Measurements from ENCODE around the gene SZT2.

SZT2 gene

DNA sequence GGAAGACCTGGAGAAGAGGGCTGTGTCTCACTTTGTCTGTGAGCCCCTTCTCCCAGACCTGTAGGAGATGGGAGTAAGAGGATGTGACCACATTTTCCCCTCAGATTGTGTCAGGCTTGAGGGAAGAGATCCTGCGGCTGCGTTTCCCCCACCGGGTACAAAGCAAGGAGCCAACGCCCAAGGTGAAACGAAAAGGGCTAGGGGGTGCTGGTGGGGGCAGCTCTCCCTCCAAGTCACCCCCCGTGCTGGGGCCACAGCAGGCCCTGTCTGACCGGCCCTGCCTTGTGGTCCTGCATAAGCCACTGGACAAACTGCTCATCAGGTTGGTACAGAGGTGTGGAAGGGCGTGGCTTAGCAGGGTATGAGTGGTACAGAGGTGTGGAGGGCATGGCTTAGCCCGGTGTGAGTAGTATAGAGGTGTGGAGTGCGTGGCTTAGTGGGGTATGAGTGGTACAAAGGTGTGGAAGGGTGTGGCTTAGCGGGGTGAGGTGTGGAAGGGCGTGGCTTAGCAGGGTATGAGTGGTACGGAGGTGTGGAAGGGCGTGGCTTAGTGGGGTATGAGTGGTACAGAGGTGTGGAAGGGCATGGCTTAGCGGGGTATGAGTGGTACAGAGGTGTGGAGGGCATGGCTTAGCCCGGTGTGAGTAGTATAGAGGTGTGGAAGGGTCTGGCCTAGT, 33.4 kb downstream of the SZT2 start:
- no peak for DNase-seq

DNA sequence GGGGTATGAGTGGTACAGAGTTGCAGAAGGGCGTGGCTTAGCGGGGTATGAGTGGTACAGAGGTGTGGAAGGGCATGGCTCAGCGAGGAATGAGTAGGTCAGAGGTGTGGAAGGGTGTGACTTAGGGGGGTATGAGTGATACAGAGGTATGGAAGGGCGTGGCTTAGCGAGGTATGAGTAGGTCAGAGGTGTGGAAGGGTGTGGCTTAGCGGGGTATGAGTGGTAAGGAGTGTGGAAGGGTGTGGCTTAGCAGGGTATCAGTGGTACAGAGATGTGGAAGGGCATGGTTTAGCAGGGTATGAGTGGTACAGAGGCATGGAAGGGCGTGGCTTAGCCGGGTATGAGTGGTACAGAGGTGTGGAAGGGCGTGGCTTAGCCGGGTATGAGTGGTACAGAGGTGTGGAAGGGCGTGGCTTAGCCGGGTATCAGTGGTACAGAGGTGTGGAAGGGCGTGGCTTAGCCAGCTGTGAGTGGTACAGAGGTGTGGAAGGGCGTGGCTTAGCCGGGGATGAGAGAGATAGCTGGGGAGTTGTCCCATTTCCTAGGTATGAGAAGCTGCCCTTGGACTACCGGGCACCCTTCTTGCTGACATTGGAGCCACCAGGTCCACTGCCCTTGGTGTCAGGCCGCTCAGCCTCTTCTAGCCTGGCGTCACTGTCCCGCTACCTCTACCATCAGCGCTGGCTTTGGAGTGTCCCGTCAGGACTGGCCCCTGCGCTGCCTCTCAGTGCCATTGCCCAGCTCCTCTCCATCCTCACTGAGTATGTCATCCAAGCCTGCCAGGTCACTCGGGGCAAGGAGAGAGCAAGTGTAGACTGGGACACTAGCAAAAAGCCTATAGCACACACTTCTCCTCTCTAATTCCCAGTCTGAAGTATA, 34.2 kb downstream of the SZT2 start:
- DNase-seq = no peak

DNA sequence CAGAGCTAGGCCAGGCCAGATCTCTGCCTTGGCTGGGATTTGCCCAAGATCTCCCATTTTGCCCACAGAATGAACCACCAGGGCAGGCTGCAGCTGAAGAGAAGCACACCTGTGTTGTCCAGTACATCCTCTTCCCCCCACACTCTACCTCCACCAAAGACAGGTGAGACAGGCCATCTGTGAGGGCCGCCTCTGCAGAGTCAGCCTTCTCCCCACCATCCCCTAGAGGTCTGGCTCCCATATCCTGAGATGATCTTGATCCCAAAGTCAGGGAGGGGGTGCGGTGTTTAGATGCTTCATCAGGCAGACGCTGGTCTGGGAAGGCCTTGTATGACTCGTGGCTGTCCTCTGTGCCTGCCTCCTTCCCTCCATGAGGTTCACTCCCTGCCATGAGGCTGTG, 35.3 kb downstream of the SZT2 start:
- no peak for DNase-seq

DNA sequence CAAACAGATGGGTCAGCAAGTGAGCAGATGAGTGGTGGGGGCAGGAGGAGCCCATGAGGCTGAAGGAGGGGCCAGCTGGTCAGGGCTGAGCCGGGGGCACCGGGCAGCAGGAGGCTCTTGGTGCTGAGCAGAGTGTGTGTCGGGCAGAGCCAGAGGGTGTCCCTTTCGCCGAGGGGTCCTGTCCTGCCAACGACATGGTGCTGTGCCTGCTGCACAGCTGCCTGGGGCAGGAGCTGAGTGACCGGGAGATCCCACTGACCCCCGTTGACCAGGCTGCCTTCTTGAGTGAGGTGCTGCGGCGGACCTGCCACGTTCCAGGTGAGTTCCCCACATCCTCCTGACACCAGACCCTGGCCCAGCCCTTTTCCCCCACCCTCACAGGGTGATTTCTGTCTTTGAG, 36.5 kb downstream of the SZT2 start:
- no peak for DNase-seq

DNA sequence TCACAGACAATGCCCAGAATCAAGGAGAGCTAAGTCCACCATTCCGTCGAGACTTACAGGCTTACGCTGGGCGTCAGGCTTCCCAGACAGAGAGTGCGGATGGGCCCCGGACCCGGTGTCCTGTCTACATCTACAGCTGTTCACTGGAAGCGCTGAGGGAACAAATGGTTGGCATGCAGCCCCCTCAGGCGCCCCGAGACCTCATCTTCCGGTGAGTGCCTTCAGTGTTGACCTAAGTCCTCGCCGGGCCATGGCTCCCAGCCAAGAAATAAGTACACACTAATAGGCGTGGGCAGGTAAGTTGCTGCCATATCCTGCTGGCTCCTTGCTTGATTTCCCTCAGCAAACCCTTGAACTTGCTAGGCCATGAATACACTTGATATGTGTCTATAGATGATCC, 37.8 kb downstream of the SZT2 start:
- DNase-seq = no peak

DNA sequence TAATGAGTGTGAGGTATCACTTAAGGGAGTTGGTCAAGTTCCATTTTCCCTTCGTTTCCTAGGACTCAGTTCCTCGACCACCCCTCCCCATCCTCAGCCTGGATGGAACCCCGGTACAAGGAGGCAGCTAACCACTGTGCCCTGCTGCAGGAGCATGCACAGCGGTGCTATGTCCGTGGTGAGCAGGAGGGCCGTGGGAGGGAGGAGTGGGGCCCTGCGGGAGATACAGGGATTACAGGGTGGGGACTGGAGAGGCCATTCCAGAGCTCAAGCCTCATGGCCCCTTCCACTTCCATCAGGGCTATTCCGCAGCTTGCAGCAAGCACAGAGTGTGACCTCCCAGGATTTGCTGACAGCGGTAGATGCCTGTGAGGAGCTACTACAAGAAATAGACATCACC, 38.2 kb downstream of the SZT2 start:
- DNase-seq = no peak

DNA sequence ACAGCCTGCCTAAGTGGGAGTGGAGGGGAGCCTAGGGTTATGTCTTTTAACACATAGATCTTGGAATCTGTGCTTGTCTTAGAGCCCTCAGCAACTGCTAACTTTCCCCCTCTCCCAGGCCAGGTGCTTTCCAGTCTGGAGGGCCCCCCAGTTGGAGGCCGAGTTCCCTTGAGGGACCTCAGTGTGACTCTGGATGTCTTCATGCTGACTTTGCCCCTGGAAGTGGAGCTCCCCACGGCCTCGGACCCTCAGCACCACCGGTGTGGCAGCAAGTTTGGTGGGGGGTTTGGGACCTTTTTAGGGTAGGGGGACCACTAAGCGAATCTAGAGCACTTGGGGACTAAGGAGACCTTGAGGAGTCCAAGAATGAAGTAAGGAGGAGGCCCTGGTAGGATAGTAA, 41.1 kb downstream of the SZT2 start:
- no peak for DNase-seq

DNA sequence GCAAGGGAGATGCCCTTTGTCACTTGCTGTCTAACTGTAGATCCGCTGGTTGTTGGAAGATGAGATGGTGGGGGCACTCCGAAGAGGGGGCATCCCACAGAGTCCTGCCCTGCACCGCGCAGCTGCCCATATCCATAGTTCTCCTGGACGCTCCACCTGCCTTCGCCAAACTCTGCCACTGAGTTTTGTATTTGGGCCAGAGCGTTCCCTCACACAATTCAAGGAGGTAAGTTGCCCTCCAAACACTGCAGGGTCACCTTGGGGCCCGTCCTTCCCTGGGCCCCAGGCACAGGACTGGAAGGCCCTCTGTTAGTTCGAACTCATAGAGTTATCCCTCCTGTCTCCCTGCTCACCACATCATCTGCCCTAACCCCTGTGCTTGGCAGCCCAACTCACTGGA, 42.0 kb downstream of the SZT2 start:
- no peak for DNase-seq

DNA sequence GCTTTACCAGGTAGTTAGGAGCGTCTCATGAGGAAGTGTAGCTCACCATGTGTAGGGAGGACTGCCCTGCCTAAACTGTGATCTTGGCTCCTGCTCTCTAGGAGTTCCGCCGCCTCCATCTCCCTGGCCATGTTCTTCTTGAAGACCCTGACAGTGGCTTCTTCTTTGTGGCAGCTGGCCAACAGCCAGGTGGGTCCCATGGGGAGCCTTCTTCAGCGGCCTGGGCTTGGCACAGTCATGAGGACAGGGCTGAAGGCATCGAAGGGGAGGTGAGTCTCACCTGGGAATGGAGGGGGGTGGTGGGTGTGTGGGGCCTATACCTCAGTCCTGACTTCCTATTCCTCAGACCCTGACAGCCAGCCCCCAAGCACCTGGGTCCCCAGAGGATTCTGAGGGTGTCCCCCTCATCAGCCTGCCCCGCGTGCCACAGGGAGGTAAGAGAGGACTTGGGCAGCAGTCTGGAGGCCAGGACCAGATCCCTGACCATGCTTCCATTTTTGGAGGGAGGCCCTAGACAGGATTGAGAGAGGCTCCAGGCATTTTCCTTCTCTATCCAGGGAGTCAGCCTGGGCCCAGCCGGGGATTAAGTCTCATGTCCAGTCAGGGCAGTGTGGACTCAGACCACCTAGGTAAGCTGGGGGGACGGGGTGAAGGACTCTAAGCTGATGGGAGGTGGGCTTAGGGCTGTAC, 42.6 kb downstream of the SZT2 start:
- DNase-seq = no peak

DNA sequence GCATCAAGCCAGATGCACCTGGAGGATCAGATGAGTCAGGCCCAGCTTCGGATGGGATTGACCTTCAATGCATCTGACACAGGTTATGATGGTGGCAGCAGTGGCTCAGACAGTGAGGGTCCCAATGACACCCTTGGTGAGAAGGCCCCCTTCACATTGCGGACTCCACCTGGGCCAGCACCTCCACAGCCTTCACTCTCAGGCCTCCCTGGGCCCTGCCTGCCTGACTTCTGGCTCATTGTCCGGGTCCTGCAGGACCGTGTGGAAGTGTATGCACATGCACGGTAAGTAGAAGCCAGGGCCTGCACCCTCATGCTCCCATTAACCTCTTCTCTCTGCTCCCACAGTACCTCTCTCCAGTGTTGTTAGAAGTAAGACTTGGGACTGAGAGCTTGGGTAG, 43.2 kb downstream of the SZT2 start:
- no peak for DNase-seq

DNA sequence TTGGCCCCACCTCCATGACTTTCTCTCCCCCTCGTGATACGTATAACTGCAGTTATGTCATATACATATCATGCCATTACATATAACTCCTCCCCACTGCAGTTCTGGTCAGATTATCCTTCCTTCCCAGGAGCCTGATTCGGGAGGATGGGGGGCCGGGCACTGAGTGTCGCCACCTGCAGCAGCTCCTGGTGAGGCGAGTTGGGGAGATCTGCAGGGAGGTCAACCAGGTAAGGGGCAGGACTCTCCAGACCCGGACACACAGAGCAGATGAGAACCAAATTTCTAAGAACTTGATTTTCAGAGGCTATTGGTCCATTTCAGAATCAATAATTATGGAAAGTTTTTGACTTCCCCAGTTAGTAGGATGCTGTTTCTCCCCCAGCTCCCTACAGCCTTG, 44.6 kb downstream of the SZT2 start:
- DNase-seq = no peak

DNA sequence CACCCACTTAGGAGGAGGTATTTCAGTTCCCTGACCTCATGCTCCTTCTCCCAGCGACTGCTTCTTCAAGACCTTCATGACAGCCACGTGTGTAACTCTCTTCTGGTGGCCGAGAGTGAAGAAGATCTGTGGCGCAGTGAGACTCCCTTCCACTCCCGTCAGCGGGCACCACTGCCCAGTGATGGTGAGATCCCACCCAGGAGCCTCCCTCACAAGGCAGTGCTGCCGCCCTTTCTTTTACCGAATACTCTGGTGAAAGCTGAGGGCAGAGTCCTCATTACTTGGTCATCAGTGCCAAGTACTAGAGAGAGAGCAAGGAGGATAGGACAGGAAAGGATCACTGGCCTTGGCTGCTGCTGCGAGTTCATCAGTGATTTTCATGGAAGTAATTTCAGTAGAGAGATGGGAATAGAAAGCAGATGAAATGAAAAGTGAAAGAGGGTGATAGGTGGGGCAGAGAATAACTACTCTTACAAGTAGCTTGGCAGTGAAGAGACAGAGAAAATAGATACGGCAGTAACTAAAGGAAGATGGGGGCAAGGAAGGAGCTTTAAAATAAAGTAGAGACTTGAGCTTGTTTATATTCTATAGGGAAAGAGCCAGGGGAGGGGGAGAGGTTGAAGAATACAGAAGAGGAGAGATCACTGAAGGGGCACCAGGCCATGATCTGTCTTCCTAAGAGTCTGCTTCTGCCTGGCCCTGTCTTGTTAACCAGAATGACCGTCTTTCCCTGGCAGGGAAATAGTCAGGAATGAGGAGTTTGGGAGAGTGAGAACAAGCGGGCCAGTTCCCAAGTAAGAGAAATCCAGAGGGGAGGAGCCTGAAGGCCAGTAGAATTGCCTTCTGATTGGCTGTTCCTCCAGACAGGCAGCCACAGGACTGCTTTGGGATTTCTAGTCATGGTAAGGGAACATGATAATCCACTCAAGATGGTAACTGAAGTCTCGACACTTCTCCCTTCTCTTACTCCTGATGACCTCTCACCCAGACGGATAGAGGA, 45.7 kb downstream of the SZT2 start:
- DNase-seq = peak in 4 of 51 donors; percentile 7 to 20 (median 10)

DNA sequence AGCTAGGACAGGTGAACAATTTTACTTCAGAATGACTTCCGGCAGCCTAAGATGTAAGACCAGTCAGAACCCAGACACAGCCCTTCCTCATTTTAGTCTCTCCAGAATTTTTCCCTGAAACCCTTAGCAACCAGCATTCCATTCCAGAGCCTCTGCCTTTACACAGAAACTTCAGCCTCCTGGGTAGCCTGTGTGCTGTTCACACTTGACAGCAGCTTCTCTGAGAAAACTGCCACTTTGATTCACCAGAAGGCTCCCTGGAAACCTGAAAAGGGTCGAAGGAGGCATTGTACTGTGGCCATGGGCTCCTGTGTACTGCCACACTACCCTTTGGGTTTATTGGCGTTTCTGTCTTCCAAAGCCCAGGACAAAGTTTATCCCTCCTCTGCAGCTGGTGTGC, 46.7 kb downstream of the SZT2 start:
- no peak for DNase-seq

DNA sequence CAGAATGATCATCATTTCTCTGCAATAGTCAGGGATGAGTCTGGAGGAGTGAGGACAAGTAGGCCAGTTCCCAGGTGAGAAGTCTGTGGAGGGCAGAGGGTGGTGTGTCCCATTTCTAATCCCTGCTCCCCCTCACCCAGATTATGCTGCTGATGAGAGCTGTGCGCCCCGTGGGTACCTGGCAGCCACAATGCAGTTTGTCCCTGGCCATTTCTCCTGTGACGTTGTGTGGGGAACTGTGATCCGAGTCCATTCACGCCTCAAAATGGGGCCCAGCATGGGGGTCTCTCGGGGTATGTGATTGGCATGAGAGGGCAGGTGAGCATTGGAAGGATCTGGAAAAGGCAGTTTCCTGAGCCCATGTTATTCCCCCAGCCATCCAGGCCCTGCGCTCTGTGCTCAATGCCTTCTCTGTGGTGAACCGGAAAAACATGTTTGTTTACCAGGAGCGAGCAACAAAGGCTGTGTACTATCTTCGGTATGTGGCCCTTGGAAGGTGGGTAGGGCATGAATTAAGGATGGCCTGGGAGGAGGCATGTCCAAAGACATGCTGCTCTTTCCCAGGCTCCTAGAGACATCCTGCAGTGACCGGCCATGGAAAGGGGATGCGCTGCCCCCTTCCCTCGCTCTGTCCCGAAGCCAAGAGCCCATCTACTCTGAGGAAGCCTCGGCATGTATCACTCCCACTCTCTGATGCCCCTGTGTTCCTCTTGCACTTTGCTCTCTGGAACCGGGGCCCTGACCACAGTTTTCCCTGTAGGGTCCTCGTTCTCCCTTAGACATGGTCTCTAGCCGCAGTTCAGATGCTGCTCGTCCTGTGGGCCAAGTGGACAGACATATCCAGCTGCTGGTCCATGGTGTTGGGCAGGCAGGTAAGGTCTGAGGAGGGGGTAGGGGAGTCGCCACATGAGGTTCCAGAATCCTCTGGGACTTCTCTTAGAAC, 47.6 kb downstream of the SZT2 start:
- DNase-seq = no peak

DNA sequence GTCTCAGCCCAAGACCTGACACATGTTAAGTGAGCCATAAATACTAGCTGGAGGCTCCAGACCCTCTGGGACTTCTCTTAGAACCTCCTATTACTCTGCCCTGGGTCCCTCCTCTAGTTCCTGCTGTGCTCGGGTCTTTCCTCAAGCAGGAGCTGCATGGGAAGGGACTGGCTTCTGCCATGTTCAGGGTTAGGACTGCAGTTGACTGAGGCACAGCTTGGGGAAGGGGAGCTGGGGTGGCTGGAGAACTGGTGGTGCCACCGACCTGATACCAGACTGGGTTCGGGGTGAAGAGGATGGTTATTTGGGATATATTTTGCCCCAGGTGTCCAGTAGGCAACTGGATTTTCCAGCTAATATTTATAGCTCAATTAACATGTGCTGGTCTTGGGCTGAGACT, 48.3 kb downstream of the SZT2 start:
- no peak for DNase-seq

DNA sequence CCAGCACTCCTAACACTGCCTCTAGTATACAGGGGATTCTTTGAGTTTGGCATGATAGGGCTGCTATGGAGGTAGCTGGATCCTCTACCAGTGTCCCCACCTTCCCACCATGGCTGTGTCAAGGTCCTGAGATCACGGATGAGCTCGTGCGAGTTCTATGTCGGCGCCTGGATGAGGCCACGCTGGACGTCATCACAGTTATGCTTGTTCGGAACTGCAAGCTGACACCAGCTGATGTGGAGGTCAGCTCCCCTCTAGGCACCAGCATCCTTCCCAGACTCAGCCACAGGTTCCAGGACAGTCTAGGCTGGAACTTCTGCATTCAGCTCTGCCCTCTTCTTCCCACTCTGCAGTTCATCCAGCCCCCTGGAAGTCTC, 48.9 kb downstream of the SZT2 start:
- DNase-seq = no peak

DNA sequence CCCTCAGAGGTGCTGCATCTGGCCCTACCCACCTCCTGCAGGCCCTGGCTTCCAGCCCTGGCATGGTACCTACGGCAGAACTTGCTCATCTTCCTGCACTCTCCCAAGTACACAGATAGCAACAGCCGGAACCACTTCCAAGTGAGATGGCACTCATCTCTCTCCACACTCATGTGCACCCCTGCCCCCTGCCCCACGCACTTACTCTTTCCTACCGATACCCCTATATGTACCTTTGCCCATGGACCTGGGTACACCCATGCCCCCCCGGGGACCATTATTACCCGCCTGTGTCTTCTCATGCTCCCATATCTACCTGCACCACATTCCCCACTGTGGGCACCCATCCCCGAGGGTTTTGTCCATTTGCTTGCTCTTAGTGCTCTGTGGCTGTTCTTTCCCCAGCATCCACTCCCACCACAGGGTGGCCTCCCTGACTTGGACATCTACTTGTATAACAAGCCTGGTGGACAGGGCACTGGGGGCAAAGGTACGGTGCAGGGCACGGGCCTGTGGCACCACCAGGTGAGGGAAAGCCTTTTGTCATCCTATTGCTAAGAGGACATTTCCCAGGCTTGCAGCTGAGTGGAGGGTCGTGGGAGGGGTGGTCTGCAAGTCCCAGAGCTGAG, 49.4 kb downstream of the SZT2 start:
- DNase-seq = no peak

DNA sequence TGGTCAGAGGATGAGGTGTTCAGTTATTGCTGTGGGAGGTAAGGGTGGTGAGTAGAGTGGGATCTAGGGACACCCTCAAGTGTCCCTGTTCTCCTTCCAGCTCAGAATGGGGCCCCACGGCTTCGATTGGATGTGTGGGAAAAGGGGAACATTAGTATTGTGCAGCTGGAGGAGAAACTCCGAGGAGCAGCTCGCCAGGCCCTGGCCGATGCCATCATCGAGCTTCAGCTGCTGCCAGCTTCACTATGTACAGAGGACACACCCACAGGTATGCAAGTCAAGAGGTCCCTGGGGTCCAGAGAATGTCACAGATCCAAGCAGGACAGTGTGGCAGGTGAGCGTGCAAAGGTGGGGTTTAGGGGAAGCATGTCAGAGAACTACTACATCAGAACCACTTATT, 50.1 kb downstream of the SZT2 start:
- no peak for DNase-seq

DNA sequence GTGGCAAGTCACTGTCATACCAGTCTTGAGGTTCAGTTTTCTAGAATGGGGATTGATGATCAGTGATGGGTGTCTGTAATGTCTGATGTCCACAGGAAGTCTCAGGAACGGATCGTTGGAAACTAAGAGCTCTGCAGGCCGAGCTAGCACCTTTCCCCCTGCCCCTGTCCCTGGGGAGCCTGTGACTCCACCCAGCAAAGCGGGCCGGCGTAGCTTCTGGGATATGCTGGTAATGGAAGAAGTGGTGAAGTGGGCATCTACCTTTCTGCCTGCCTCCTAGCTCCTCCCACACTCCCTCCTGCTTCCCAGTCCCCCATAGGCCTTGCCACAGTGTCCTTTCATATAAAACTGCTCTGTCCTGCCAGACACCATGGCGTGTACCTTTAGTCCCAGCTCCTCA, 50.7 kb downstream of the SZT2 start:
- DNase-seq = no peak
